ENCODE measurements around the gene INTS14.

DNA sequence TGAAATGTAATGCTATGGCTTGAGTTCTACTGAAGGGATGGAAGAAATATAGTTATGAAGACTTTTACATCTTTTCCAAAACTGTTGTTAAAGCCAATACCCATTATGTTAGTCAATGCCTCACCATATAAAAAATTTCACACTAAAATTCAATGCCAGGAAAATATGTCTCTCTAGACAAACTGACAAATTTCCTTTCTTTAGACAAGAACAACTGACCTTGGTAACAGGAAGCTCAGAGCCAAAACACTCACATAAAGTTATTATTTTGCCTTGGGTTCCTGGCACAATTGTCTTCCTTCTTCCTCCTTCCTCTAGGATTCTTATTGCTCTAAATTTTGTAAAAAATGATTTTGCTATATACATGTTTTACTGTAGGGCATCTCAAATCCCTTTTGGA lies 26.7 kb downstream of the INTS14 start:
- TF ChIP-seq CTCF (IDR thresholded peaks at IDR 0.05; ENCODE audit: insufficient read depth, low read length, poor library complexity, severe bottlenecking): no peak
- no peak for TF ChIP-seq EZH2phosphoT487 (conservative IDR thresholded peaks at IDR 0.05; ENCODE audit: low read length)
